SU-DHL-6 (cell line): ENCODE data around the gene COL4A2.

Experiments
- H2AFZ ChIP-seq: fragments of 200-600 bp; sonication (generic); 2 replicates; pipeline ENCODE4 v1.6.1; 2014; ENCODE audit warnings: low read depth, mild to moderate bottlenecking, moderate library complexity, mixed read lengths, antibody characterized with exemption, low read length; ENCODE audit not compliant: severe bottlenecking
- H3F3A ChIP-seq: fragments of 200-600 bp; shearing (Covaris generic); 2 replicates; pipeline ENCODE4 v1.6.0; 2016; ENCODE audit warnings: antibody characterized with exemption, mild to moderate bottlenecking; ENCODE audit not compliant: insufficient read depth
- H3K27ac ChIP-seq: fragments of 200-600 bp; sonication (generic); 2 replicates; pipeline ENCODE4 v1.5.1; 2016; ENCODE audit warnings: low read depth, mild to moderate bottlenecking, low read length, moderate library complexity, mixed read lengths
- H3K27me3 ChIP-seq: fragments of 200-600 bp; sonication (generic), shearing (Covaris generic); 2 replicates; pipeline ENCODE4 v1.6.0; 2014; ENCODE audit warnings: mild to moderate bottlenecking, low read length
- H3K36me3 ChIP-seq: fragments of 200-600 bp; sonication (generic); 2 replicates; pipeline ENCODE4 v1.6.1; 2014; ENCODE audit warnings: mild to moderate bottlenecking, low read length, mixed read lengths
- H3K4me2 ChIP-seq: fragments of 300-600, 200-600 bp; shearing (Covaris generic), sonication (generic); 2 replicates; pipeline ENCODE4 v1.6.0; 2014; ENCODE audit warnings: low read length, low read depth, mild to moderate bottlenecking; ENCODE audit not compliant: poor library complexity, severe bottlenecking
- H3K4me3 ChIP-seq: fragments of 200-600 bp; sonication (generic); 2 replicates; pipeline ENCODE4 v1.5.1; 2014; ENCODE audit warnings: antibody characterized with exemption, low read length, mild to moderate bottlenecking, mixed read lengths; ENCODE audit not compliant: insufficient read depth, poor library complexity, severe bottlenecking
- H3K79me2 ChIP-seq: fragments of 200-600 bp; sonication (generic); 2 replicates; pipeline ENCODE4 v1.6.1; 2014; ENCODE audit warnings: mild to moderate bottlenecking, low read length, moderate library complexity; ENCODE audit not compliant: insufficient read depth
- H3K9ac ChIP-seq: fragments of 200-600 bp; sonication (generic); 2 replicates; pipeline ENCODE4 v1.7.0; 2014; ENCODE audit warnings: mild to moderate bottlenecking, low read length
- H3K9me2 ChIP-seq: fragments of 200-600 bp; sonication (generic); replicated peaks from 2 replicates; pipeline ENCODE4 v1.6.1; 2014; ENCODE audit warnings: low read length; ENCODE audit not compliant: insufficient read depth
- H3K9me3 ChIP-seq: fragments of 200-600 bp; sonication (generic); 2 replicates; pipeline ENCODE4 v1.6.1; 2014; ENCODE audit warnings: low read length, mixed read lengths; ENCODE audit not compliant: insufficient read depth
- H4K20me1 ChIP-seq: fragments of 200-600 bp; sonication (generic); 2 replicates; pipeline ENCODE4 v1.6.1; 2014; ENCODE audit warnings: low read depth, mild to moderate bottlenecking, antibody characterized with exemption, low read length, moderate library complexity, mixed read lengths
- CTCF ChIP-seq: fragments of 200-600 bp; sonication (generic); IDR thresholded peaks from one replicate; pipeline ENCODE4 v1.5.1; 2017; ENCODE audit warnings: antibody characterized with exemption, mild to moderate bottlenecking, low read length, moderate library complexity; ENCODE audit not compliant: insufficient read depth, poor library complexity, severe bottlenecking
- EZH2phosphoT487 ChIP-seq: fragments of 200-600 bp; sonication (generic), shearing (Covaris generic); conservative IDR thresholded peaks from 2 replicates; pipeline ENCODE4 v1.6.1; 2018; ENCODE audit warnings: mild to moderate bottlenecking, antibody characterized with exemption, low read length, moderate library complexity, mixed read lengths

The COL4A2 gene

GRCh38 chr13:110434629-110435028 lies 127.5 kb downstream of the COL4A2 start:
- Histone ChIP-seq H3K27ac (no peak overlapping the region), H3K9me3 (no peaks in the 10 kb centered on the region), H3K9me2 (no peaks in the 10 kb centered on the region), H4K20me1 (no peaks in the 10 kb centered on the region), H3K4me3 (no peak overlapping the region), H2AFZ (no peak overlapping the region), H3K79me2 (no peaks in the 10 kb centered on the region), H3K9ac (no peak overlapping the region), H3K27me3 (no peaks in the 10 kb centered on the region), H3F3A (no peaks in the 10 kb centered on the region), H3K4me2 (no peak overlapping the region), H3K36me3 (no peaks in the 10 kb centered on the region)
- TF ChIP-seq EZH2phosphoT487 (no peak), CTCF (no peak)

- TF ChIP-seq EZH2phosphoT487: no peak
- no peak for TF ChIP-seq CTCF
- Histone ChIP-seq H3K79me2 (no peaks in the 10 kb centered on the region), H3K4me2 (no peak overlapping the region), H3K9me2 (no peaks in the 10 kb centered on the region), H4K20me1 (no peaks in the 10 kb centered on the region), H3F3A (no peaks in the 10 kb centered on the region), H3K4me3 (no peak overlapping the region), H2AFZ (no peak overlapping the region), H3K27me3 (no peaks in the 10 kb centered on the region), H3K9ac (no peak overlapping the region), H3K27ac (no peak overlapping the region), H3K9me3 (no peaks in the 10 kb centered on the region), H3K36me3 (no peaks in the 10 kb centered on the region)
These were observed 128.2 kb downstream of the COL4A2 start for GRCh38 chr13:110435331-110435730.

- H3K9me2 ChIP-seq: no peaks in the 10 kb centered on the region
- no peaks in the 10 kb centered on the region for H3K9me3 ChIP-seq
- TF ChIP-seq CTCF (no peak), EZH2phosphoT487 (no peak)
- no peaks in the 10 kb centered on the region for H3F3A ChIP-seq
- no peak overlapping the region for H3K4me3 ChIP-seq
- H4K20me1 ChIP-seq: no peaks in the 10 kb centered on the region
- H3K79me2 ChIP-seq: no peaks in the 10 kb centered on the region
- H3K4me2 ChIP-seq: no peak overlapping the region
- no peaks in the 10 kb centered on the region for H3K36me3 ChIP-seq
- no peak overlapping the region for H3K9ac ChIP-seq
- H2AFZ ChIP-seq: no peak overlapping the region
- no peaks in the 10 kb centered on the region for H3K27me3 ChIP-seq
- no peak overlapping the region for H3K27ac ChIP-seq
These were observed 129.2 kb downstream of the COL4A2 start for GRCh38 chr13:110436276-110436675.
